Small intestine (tissue), 7 donors: ENCODE results near the gene RAPGEF6. TPM values are rescaled to one million over a fixed set of nuclear protein-coding genes. Genes with fewer than 3 reads are reported as not detected.

Experiments used
- DNase-seq, 2 donors: peaks; one replicate each; pipeline versions ENCODE4 v3.0.0 to v3.0.0-alpha.2; 2013
- FAIRE-seq: peaks from 2 replicates; lab custom pipeline; 2012; peaks lifted over from hg19 to GRCh38; lab: Jason Lieb, UNC
- H3K27ac ChIP-seq, 3 donors: one replicate each; pipeline ENCODE4 v1.5.1; 2013; ENCODE audit warnings: low read length in 2 of 3, mild to moderate bottlenecking in 2 of 3, control low read depth in 1 of 3, inconsistent platforms in 1 of 3, low read depth in 1 of 3, moderate library complexity in 1 of 3
- H3K27me3 ChIP-seq, 3 donors: one replicate each; pipeline ENCODE4 v1.6.1; 2013; ENCODE audit warnings: low read length in 3 of 3, inconsistent platforms in 1 of 3; ENCODE audit not compliant: control insufficient read depth in 3 of 3, insufficient read depth in 3 of 3
- H3K36me3 ChIP-seq, 3 donors: one replicate each; pipeline ENCODE4 v1.6.1; 2013; ENCODE audit warnings: low read length in 3 of 3, inconsistent platforms in 1 of 3, low read depth in 1 of 3, mild to moderate bottlenecking in 1 of 3, moderate library complexity in 1 of 3; ENCODE audit not compliant: control insufficient read depth in 3 of 3, insufficient read depth in 2 of 3
- H3K4me1 ChIP-seq, 3 donors: one replicate each; pipeline ENCODE4 v1.6.1; 2013; ENCODE audit warnings: low read length in 2 of 3, inconsistent platforms in 1 of 3, low read depth in 1 of 3, mild to moderate bottlenecking in 1 of 3, moderate library complexity in 1 of 3; ENCODE audit not compliant: control insufficient read depth in 3 of 3, insufficient read depth in 2 of 3
- H3K4me3 ChIP-seq, 3 donors: one replicate each; pipeline ENCODE4 v1.5.1; 2013; ENCODE audit warnings: low read length in 3 of 3, control low read depth in 1 of 3, inconsistent platforms in 1 of 3, low read depth in 1 of 3, mild to moderate bottlenecking in 1 of 3, moderate library complexity in 1 of 3
- H3K9me3 ChIP-seq, 2 donors: one replicate each; pipeline ENCODE4 v1.6.1; 2013; ENCODE audit warnings: low read depth in 1 of 2, low read length in 1 of 2; ENCODE audit not compliant: control insufficient read depth in 2 of 2, insufficient read depth in 1 of 2
- WGBS, 3 donors: extraction: QIAGEN DNeasy Blood & Tissue Kit; methylation state at CpG; one replicate each; pipeline ENCODE4 v1.1.7; 2013; 5-methylcytosine and 5-hydroxymethylcytosine counted together
- polyA plus RNA-seq, 4 donors: library from polyadenylated mRNA; stranded (reverse) in 3 of 4; unstranded in 1 of 4; fragments of 200-250 nt in 3 of 4; fragments of 120-200 nt in 1 of 4; gene quantifications; one replicate each; pipeline versions ENCODE4 v1.2.1 to v1.2.3, GENCODE V29; 2013
- donor health status: healthy with polysubstance abuse.
- donor health status: control.
- donor health status: control.
- donor health status: Bipolar disorder and iron deficiency.
- donor health status: healthy.

Gene RAPGEF6
- polyA plus RNA-seq, 4 donors, result 1.1 to 10.4 (median 2.3) TPM

DNA sequence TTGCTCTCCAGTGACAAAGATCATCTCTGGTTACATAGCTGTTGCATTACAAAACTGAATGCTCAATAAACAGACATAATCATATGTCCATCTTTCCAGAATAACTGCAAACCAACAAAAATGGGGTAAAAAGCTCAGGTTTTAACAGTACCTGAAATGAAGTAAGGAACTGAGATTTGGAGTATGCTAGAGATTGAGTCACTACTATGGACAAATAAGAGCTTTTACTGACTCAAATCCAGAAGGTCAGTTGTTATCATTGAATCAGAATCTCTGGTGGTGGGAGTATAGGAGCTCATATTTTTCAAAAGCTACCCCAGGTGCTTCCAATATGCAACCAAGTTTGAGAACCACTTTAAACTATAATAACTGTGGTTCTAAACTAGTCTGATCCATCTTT, 4.1 kb upstream of the RAPGEF6 start:
- no peak for FAIRE-seq
- Histone ChIP-seq H3K9me3 (no peaks in the 10 kb centered on the region), H3K27ac (no peak overlapping the region), H3K4me1 (no peaks in the 10 kb centered on the region), H3K4me3 (no peak overlapping the region), H3K36me3 (no peaks in the 10 kb centered on the region), H3K27me3 (no peaks in the 10 kb centered on the region)
- no peak for DNase-seq

DNA sequence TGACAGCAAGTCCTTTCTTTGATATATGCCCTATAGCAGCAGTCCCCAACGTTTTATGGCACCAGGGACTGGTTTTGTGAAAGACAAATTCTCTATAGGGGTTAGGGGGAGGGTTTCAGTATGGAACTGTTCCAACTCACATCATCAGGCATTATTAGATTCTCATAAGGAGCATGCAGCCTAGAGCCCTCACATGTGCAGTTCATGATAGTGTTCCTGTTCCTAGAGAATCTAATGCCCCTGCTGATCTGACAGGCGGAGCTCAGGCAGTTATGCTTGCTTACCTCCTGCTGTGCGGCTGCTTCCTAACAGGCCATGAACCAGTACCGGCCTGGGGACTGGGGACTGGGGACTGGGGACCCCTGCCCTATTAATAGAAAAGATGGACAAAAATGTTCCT, 2.7 kb upstream of the RAPGEF6 start:
- DNase-seq (no peak), FAIRE-seq (no peak)
- WGBS, 3 donors, result 79 to 82% (median 81%) methylated on average over 4 of the region's 4 CpGs
- Histone ChIP-seq H3K36me3 (no peaks in the 10 kb centered on the region), H3K9me3 (no peaks in the 10 kb centered on the region), H3K4me1 (peaks cover 0 to 4% (median 0%) of the 10 kb centered on the region in 3 donors), H3K4me3 (no peak overlapping the region), H3K27me3 (no peaks in the 10 kb centered on the region), H3K27ac (no peak overlapping the region)

DNA sequence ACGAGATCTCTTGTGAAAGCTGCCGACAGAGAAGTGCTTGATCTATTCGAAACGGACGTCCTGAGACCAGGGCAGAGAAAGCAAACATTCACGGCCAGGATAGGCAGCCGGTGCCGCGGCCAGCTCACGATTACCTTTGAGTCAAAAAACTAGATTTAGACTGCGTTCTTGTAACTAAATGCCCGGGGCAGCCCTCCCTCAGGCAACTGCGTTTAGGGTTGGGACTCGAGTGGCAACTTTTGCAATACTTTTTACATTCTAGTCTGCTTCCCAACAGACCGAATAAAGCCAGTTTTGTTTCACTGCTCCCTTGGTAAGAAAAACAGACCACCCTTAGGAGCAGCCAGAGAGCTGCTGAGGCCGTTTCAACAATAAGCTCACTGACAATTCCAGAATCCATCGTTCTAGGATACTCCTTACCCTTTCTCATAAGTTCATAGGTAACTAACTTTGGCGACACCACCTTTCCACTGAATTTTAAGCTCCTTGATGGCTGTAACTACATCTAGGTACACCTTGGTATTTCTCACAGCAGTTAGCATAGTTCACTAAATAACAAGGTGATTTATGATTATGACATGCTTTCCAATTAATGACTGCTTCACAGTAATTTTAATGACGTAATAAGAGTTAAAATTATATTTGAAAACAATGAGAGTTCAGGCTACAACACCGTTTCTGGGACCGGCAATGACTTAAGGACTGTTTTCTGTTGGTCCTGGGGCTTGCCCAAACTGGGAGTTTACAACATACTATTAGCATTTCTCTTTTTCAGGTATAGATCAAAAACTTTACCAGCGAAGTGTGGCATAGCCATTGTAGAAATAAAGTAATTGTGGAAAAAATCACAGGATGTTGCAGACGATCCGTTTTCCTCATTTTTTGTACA, 899 bp upstream of the RAPGEF6 start:
- no peak for FAIRE-seq
- Histone ChIP-seq H3K9me3 (no peaks in the 10 kb centered on the region), H3K4me1 (peaks cover 0 to 7% (median 2%) of the 10 kb centered on the region in 3 donors), H3K36me3 (no peaks in the 10 kb centered on the region), H3K27me3 (no peaks in the 10 kb centered on the region), H3K27ac (peak overlapping the region; percentile 95 to 99 (median 98)), H3K4me3 (peak overlapping the region; percentile 23 to 69 (median 63))
- DNase-seq, result peak; percentile 40 to 79
- WGBS, 3 donors, result 2 to 4% (median 3%) methylated on average over 24 of the region's 24 CpGs

DNA sequence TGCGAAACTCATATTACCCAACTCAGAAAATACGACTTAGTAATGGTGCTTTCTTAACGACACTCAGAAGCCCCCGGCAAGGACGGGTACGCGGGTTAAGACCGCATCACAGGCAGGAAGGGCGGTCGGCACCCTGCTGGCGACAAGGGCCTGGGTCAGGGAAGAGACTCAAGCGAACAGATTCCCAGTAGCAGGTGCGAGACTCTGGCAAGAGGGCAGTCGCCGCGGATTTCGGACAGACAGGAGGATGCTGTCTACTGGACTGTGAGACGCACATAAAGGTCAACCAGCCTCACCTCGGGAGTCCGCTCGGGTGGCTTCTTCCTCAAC, 398 bp downstream of the RAPGEF6 start:
- no peaks in the 10 kb centered on the region for H3K9me3 ChIP-seq
- no peaks in the 10 kb centered on the region for H3K36me3 ChIP-seq
- peak overlapping the region; percentile 64 to 69 (median 64) for H3K4me3 ChIP-seq
- no peak for DNase-seq
- H3K4me1 ChIP-seq, result peaks cover 0 to 13% (median 3%) of the 10 kb centered on the region in 3 donors
- 0 to 1% (median 0%) methylated on average over 21 of the region's 21 CpGs for WGBS, 3 donors
- FAIRE-seq, result no peak
- peak overlapping the region; percentile 89 to 99 (median 98) for H3K27ac ChIP-seq
- H3K27me3 ChIP-seq, result no peaks in the 10 kb centered on the region

DNA sequence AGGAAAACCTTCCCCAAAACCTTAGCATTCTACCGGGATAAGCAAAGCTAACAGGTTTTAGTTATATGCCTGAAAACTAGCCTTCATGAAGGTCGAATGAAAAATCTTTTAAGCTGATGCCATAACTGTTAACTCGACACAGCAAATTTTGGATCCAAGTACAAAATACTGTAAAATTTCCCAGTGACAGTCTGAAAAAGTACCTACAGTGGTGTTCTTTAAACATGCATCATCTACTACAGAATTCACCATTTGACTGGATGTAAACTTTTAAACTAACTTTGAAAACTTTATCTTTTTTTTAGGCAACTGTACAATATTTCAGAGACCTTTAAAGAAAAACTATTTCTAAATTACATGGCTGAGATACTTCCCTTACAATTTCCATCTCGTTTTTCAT, 791 bp downstream of the RAPGEF6 start:
- peak overlapping the region; percentile 89 to 99 (median 98) for H3K27ac ChIP-seq
- peaks cover 0 to 13% (median 3%) of the 10 kb centered on the region in 3 donors for H3K4me1 ChIP-seq
- no peaks in the 10 kb centered on the region for H3K9me3 ChIP-seq
- H3K27me3 ChIP-seq, result no peaks in the 10 kb centered on the region
- no peaks in the 10 kb centered on the region for H3K36me3 ChIP-seq
- DNase-seq (peak in 1 of 2 donors; percentile 25), FAIRE-seq (no peak)
- WGBS, 3 donors, result 0 to 4% (median 1%) methylated on average over 4 of the region's 4 CpGs
- peak overlapping the region; percentile 64 to 69 (median 64) for H3K4me3 ChIP-seq

DNA sequence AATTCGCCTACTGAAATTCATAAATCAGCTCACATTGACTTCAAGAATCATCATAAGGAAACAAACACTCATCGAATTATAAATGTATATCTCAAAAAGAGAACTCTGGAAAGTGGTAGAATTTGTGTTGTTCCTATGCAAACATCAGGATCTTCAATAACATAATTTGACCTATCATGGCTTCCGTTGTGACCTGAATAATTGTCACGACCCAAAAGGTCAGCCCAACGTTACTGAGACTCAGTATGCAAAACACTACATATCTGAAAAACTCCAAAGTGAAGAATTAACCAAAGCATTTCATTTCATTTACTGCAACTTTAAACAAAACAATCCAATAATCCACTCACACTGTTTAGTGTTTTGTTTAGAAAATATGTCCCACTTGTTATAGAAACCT, 1.2 kb downstream of the RAPGEF6 start:
- Histone ChIP-seq H3K4me1 (peaks cover 0 to 13% (median 3%) of the 10 kb centered on the region in 3 donors), H3K36me3 (no peaks in the 10 kb centered on the region), H3K9me3 (no peaks in the 10 kb centered on the region), H3K4me3 (peak overlapping the region in 2 of 3 donors; percentile 64 to 69), H3K27me3 (no peaks in the 10 kb centered on the region), H3K27ac (peak overlapping the region in 1 of 3 donors; percentile 89)
- DNase-seq (no peak), FAIRE-seq (no peak)
- WGBS, 3 donors, result 33 to 42% (median 34%) methylated on average over 5 of the region's 5 CpGs

DNA sequence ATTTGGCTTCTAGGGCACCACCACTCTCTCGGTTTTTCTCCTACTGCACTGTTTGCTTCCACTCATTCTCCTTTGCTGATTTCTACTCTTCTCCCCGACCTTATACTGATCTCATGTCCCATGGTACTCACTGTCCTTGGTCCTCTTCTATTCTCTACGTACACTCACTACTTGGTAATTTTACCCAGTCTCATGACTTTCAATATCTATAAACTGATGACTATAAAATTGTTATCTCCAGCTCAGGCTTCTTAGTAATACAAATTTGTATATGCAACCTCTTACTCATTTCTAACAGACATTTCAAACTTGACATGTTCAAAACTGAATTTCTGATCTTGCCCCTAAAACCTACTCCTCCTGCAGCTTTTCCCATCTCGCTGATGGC, 4.1 kb downstream of the RAPGEF6 start:
- DNase-seq (no peak), FAIRE-seq (no peak)
- no peak overlapping the region for H3K4me3 ChIP-seq
- no peaks in the 10 kb centered on the region for H3K9me3 ChIP-seq
- H3K27me3 ChIP-seq, result no peaks in the 10 kb centered on the region
- peaks cover 0 to 13% (median 3%) of the 10 kb centered on the region in 3 donors for H3K4me1 ChIP-seq
- WGBS, 3 donors, result 46 to 70% (median 54%) methylated on average over 4 of the region's 4 CpGs
- H3K36me3 ChIP-seq, result no peaks in the 10 kb centered on the region
- no peak overlapping the region for H3K27ac ChIP-seq

DNA sequence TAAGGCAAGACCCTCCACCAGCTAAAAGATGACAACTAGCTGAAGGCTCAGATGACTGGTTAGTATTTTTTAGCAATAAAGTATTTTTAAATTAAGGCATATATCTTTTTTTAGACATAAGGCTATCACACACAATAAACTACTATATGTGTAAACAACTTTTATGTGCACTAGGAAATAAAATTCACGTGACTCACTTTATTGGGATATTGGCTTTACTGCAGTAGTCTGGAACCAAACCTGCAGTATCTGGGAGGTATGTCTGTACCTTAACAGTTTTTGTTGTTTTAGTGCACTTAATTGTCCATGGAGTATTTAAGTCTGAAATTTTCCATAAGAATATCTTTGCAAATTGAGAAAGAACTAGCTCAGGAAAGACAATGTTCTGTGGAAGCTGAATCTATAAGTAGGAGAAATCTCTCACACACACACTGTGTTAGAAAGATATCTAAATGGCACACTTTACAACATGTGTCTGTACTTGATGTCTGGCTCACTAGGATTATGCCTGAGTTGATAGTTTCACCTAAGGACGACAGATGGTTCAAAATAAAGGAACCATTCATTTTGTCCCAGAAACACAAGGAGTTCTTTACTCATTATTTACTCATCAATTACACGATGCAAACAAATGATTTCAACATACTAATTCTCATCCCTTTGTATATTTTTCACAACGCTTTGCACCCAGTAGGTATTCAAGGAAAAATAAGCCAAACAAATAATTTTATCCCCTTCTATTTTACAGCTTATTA, 4.6 kb downstream of the RAPGEF6 start:
- FAIRE-seq, result no peak
- Histone ChIP-seq H3K36me3 (no peaks in the 10 kb centered on the region), H3K9me3 (no peaks in the 10 kb centered on the region), H3K27ac (no peak overlapping the region), H3K27me3 (no peaks in the 10 kb centered on the region), H3K4me3 (no peak overlapping the region), H3K4me1 (peaks cover 0 to 13% (median 3%) of the 10 kb centered on the region in 3 donors)
- 12 to 58% (median 28%) methylated on average over 4 of the region's 4 CpGs for WGBS, 3 donors
- DNase-seq, result peak in 1 of 2 donors; percentile 24
